ENCODE measurements around the gene CMC4. TPM values are rescaled to one million over a fixed set of nuclear protein-coding genes. Genes with fewer than 3 reads are reported as not detected.

The CMC4 gene
- polyA plus RNA-seq, 10 donors = 5.3 to 8.9 (median 7.6) TPM

Other genes starting within 250 kb of the CMC4 start
- gene SMIM9, start 236.5 kb downstream of the CMC4 start, polyA plus RNA-seq (ENCODE audit: insufficient read length in 10 of 10) = not detected
- gene F8A1, start 184.8 kb downstream of the CMC4 start, polyA plus RNA-seq (ENCODE audit: insufficient read length in 10 of 10) = 10 to 100 TPM in 6 of 10 donors, 1 to 10 TPM in 4; 4.7 to 21.1 (median 10.2) TPM
- 1 to 10 TPM; 3.3 to 8.1 (median 5.3) TPM for gene F8, start 48.4 kb downstream of the CMC4 start, polyA plus RNA-seq (ENCODE audit: insufficient read length in 10 of 10)
- 100 to 1,000 TPM; 128 to 151 (median 137) TPM for gene FUNDC2, start 44.3 kb downstream of the CMC4 start, polyA plus RNA-seq (ENCODE audit: insufficient read length in 10 of 10)
- 10 to 100 TPM; 12.2 to 20.3 (median 17.1) TPM for gene MTCP1, start within 50 bp of the CMC4 start, polyA plus RNA-seq (ENCODE audit: insufficient read length in 10 of 10)
- gene BRCC3, start 372 bp upstream of the CMC4 start, polyA plus RNA-seq (ENCODE audit: insufficient read length in 10 of 10) = 10 to 100 TPM; 12.2 to 19.6 (median 16.6) TPM
- gene VBP1, start 145.3 kb upstream of the CMC4 start, polyA plus RNA-seq (ENCODE audit: insufficient read length in 10 of 10) = 10 to 100 TPM; 56.6 to 77.3 (median 69.1) TPM
- gene RAB39B, start 193.4 kb upstream of the CMC4 start, polyA plus RNA-seq (ENCODE audit: insufficient read length in 10 of 10) = under 1 TPM; 0.28 to 0.67 (median 0.51) TPM

Measured in muscle of back (tissue), 10 donors.